Subcutaneous adipose tissue (tissue), 4 donors: Measurements from ENCODE around the gene NINJ1. TPM values are rescaled to one million over a fixed set of nuclear protein-coding genes. Genes with fewer than 3 reads are reported as not detected.

Experiments
- total RNA-seq, 4 donors: library from RNA; depleted of rRNA; stranded (reverse); fragments of >200 nt; gene quantifications; one replicate each; pipeline ENCODE4 v1.1.0, GENCODE V29; 2016
- TF ChIP-seq, protein P1 (sequence below): fragments of 450-650 bp; IDR thresholded peaks from one replicate; pipeline ENCODE4 v1.5.1; 2016; ENCODE audit warnings: low read depth, mild to moderate bottlenecking, control low read depth, antibody characterized with exemption, moderate library complexity

The NINJ1 gene
- total RNA-seq, 4 donors from 2014 or later = 57.0 to 84.6 (median 69.0) TPM

DNA sequence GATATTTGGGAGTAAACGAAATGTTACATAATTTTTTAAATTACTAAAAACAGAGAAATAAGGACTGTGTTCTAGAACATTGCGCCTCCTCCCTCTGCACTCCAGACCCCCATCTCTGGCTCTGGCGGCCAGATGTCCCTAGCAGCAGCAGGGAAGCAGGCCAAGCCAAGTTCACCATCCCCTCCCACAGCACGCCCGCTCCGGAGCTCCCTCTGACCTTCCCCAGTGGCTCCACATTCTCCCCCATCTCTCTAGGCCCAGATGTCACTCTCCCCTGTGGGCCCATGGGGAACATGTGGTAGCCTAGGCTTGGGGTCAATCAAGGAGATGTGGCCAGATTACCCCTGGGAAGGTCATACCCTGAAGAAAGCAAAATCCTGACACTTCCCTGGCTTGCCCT, 43.6 kb upstream of the NINJ1 start:
- TF ChIP-seq, protein P1, sequence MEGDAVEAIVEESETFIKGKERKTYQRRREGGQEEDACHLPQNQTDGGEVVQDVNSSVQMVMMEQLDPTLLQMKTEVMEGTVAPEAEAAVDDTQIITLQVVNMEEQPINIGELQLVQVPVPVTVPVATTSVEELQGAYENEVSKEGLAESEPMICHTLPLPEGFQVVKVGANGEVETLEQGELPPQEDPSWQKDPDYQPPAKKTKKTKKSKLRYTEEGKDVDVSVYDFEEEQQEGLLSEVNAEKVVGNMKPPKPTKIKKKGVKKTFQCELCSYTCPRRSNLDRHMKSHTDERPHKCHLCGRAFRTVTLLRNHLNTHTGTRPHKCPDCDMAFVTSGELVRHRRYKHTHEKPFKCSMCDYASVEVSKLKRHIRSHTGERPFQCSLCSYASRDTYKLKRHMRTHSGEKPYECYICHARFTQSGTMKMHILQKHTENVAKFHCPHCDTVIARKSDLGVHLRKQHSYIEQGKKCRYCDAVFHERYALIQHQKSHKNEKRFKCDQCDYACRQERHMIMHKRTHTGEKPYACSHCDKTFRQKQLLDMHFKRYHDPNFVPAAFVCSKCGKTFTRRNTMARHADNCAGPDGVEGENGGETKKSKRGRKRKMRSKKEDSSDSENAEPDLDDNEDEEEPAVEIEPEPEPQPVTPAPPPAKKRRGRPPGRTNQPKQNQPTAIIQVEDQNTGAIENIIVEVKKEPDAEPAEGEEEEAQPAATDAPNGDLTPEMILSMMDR = no peak

DNA sequence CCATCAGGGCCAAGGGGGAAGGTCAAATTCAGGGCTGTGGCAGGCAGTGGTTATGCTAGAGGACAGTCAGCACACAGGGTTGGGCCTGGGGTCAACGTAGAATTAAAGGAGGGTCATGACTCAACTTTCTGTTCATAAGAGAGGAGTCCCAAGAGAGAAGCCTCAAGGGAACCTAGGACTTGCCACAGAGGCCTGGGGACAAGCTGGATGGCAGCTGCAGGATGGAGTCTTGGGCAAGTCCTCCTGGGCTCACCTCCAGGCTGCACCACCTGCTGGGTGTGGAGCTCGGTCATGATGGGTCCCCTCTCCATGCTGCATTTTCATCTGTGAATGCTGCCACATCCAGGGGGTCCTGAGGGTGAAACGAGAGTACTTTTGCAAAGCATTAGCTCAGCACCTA, 40.9 kb upstream of the NINJ1 start:
- TF ChIP-seq, protein P1 = no peak

DNA sequence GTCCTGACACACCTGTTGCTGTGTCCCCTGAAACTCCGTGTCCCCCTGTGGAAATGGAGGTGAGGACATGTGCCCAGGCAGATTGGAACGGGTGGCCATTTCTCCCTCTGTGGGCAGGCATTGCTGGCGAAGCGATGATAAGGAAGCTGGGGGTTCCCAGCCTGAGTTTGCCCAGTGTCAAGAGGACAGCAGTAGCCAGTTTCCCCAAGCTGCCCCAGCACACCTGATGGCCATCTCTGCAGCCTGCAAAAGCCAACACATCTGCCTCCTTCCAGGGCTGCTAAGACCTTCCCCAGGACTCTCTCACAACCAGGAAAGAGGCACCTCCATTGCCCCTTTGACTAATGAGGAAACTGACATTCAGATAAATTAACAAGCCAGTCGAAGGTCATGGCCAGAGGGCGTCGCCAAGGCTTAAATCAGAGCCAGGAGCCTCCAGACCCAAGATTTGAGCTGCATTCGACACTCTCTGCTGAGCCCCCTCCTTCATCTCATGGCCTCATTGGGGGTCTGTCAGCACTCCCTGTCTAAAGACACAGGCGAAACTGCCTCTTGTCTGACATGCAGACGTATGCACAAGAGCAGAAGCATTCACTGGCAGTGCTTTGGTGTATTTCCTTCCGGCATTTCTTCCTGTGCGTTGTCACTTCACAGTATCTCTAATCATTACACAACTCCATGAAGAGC, 39.5 kb upstream of the NINJ1 start:
- TF ChIP-seq, protein P1 = no peak

DNA sequence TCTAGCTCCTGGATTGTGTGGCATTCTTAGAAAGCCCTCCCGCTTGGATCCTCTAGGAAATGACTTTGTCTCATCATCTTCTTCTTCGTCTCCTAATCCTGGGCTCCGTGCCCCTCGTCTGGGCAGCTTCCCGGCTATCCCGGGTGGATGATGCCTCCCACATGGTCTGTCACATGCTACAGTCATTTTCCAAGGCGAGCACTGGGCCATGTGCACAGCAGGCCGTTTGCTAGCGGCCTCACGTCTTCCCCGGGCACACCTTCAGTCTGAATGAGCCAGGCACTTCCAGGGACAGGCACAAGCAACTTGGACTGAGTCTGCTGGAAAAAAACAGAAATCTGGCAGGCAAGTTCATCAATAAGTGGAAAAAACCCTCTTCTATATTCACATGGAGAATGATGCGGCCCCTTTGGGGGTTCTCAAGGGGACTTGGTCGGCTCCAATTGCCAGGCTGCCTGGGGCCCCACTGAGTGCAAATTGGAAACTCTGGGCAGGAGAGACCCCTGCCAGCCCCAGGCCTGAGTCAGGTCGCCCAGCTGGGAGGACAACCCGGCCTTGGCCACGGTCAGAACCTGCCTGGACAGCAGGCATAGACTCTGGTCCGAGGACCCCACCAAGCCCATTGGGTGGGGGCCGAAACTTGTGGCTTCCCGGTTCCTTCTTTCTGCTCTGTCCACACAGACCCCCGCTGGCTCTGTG, 38.8 kb upstream of the NINJ1 start:
- TF ChIP-seq, protein P1 = no peak

DNA sequence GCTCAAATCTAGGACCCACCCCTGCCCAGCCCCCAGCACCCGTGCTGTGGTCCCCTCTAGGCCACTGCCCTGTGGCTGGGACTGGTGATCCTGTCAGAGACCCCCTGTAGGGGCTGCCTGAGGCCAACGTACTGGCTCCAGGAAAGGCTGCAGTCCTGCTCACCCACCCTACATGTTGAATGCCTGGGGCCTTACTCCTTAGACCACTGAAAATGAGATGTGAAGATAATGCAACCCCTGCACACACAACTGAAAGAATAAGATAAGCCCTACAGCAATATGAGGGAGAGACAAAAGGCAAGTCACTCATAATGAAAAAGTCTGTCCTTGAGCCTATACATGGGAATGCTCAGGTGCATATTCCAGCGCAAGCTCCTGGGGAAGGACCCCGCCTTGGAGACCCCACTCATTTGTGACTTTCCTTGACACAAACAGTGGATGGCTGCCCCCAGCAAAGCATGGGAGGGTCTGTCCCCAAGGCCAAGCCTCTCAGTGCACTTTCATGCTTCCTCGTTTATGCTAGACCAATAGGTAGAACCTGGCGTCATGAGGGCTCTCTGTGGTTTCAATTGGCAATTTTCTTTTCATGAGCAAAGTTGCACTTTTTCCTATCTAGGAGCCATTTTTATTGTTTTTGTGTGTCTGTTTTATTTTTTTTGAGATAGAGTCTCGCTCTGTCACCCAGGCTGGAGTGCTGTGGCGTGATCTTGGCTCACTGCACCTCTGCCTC, 37.4 kb upstream of the NINJ1 start:
- TF ChIP-seq, protein P1 = no peak

DNA sequence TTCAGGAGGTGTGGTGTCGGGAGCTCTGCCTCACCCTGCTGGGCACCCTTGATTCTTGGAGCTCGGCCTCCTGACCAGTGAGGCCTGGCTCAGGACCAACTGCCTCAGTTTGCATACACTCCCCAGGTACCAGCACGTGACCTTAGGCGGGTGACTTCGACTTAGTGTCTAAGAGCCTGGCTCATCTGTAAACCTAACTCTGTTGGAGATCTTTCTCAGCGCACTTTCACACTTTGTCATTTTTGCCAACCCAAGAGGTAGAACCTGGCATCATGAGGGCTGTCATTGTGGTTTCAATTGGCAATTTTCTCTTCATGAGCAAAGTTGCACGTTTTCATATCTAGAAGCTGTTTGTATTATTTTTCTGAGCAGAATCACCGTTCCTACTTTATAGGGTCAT, 36.5 kb upstream of the NINJ1 start:
- TF ChIP-seq, protein P1 = no peak

DNA sequence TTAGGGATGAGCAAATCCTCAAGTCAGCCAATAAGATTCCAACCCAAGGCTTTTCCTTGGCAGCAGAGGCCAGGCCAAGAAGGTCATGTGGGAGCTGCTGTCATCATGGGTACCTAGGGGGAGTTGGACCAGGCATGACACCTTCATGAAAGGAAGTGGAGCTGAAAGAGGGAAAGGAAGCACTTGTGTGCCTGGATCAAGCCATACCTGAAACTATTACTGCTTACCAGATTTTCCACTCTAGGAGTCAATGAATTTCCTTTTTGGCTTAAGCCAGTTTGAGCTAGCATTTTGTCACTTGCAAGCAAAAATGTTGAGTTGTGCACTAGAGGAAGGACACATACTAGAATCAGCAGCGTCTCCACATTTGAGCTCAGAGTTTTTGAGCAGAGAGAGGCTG, 35.4 kb upstream of the NINJ1 start:
- TF ChIP-seq, protein P1 = no peak
